ENCODE measurements around the gene TBC1D5. TPM values are rescaled to one million over a fixed set of nuclear protein-coding genes. Genes with fewer than 3 reads are reported as not detected.

Gene TBC1D5
- total RNA-seq, 2 donors from 2014 or later = 46.8 to 71.1 TPM

- H3K36me3 ChIP-seq (replicated peaks in 1 of 2; ENCODE audit: insufficient read depth in 1 of 2, low read depth in 2 of 2) = peaks cover 0 to 2% of the 10 kb centered on the region in 2 donors
- intact Hi-C loops (cut with DNase I) = no loop called here
- no peaks in the 10 kb centered on the region for H3K27me3 ChIP-seq
- 90 to 93% methylated on average over 6 of the region's 6 CpGs for WGBS, 2 donors
- no peaks in the 10 kb centered on the region for H3K9me3 ChIP-seq
- H3K27ac ChIP-seq = no peak overlapping the region
- ATAC-seq (no peak), DNase-seq (no peak)
- no peak overlapping the region for H3K4me3 ChIP-seq
- H3K4me1 ChIP-seq = no peaks in the 10 kb centered on the region
- no peak for TF ChIP-seq CTCF (IDR thresholded peaks at IDR 0.05)
- TF ChIP-seq POLR2A (IDR thresholded peaks at IDR 0.05) = no peak
Observed at GRCh38 chr3:17187589-17188184, 554.7 kb downstream of the TBC1D5 start.

DNA sequence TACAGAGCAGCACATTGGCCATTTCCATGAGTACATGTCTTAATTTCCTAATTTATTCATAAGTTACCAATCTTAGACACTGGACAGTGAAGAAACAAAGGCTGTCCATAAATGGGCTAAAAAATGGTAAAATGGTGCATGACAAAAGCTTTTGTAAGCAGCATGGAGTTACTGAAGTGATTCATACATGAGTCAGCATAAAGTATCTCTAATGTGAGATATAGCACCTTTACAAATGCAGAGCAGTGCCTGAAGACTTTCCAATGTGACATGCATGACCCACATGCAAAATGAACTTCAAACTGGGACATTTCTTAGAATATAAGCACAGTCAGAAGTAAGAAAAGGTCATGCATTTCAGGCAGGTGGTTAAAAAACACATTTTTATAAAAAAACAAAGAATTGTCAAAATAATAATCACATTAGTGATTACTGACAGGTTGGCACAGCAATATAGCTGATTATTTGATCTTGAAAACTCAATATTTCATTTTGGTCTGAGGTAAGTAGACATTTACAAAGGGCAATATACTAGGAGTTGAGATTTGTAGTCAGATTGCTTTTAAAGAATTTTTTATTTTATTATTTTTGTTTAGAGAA is 558.4 kb downstream of the TBC1D5 start:
- no peaks in the 10 kb centered on the region for H3K27me3 ChIP-seq
- H3K4me1 ChIP-seq = no peaks in the 10 kb centered on the region
- peaks cover 0 to 2% of the 10 kb centered on the region in 2 donors for H3K36me3 ChIP-seq (replicated peaks in 1 of 2; ENCODE audit: insufficient read depth in 1 of 2, low read depth in 2 of 2)
- H3K27ac ChIP-seq = no peak overlapping the region
- intact Hi-C loops (cut with DNase I) = no loop called here
- DNase-seq = no peak
- H3K4me3 ChIP-seq = no peak overlapping the region
- no peak for ATAC-seq
- no peak for TF ChIP-seq POLR2A (IDR thresholded peaks at IDR 0.05)
- no peak for TF ChIP-seq CTCF (IDR thresholded peaks at IDR 0.05)
- H3K9me3 ChIP-seq = no peaks in the 10 kb centered on the region

- peaks cover 0 to 2% of the 10 kb centered on the region in 2 donors for H3K36me3 ChIP-seq (replicated peaks in 1 of 2; ENCODE audit: insufficient read depth in 1 of 2, low read depth in 2 of 2)
Observed at GRCh38 chr3:17182166-17182565, 560.3 kb downstream of the TBC1D5 start.

GRCh38 chr3:17181413-17181907 is 561.0 kb downstream of the TBC1D5 start:
- 91 to 95% methylated on average over 2 of the region's 2 CpGs for WGBS, 2 donors
- no peak overlapping the region for H3K4me3 ChIP-seq
- no peaks in the 10 kb centered on the region for H3K27me3 ChIP-seq
- H3K4me1 ChIP-seq = no peaks in the 10 kb centered on the region
- TF ChIP-seq CTCF (IDR thresholded peaks at IDR 0.05) (no peak), POLR2A (IDR thresholded peaks at IDR 0.05) (no peak)
- H3K27ac ChIP-seq = no peak overlapping the region
- DNase-seq (no peak), ATAC-seq (no peak)
- H3K36me3 ChIP-seq (replicated peaks in 1 of 2; ENCODE audit: insufficient read depth in 1 of 2, low read depth in 2 of 2) = peaks cover 0 to 2% of the 10 kb centered on the region in 2 donors
- H3K9me3 ChIP-seq = no peaks in the 10 kb centered on the region
- intact Hi-C loops (cut with DNase I) = no loop called here

More at GRCh38 chr3:17182166-17182565, 560.3 kb downstream of the TBC1D5 start:
- H3K4me3 ChIP-seq = no peak overlapping the region
- DNase-seq (no peak), ATAC-seq (no peak)
- TF ChIP-seq CTCF (IDR thresholded peaks at IDR 0.05) (no peak), POLR2A (IDR thresholded peaks at IDR 0.05) (no peak)
- H3K27me3 ChIP-seq = no peaks in the 10 kb centered on the region
- no peaks in the 10 kb centered on the region for H3K9me3 ChIP-seq
- no peak overlapping the region for H3K27ac ChIP-seq
- intact Hi-C loops (cut with DNase I) = no loop called here
- H3K4me1 ChIP-seq = no peaks in the 10 kb centered on the region
- WGBS, 2 donors = 76 to 82% methylated on average over 5 of the region's 5 CpGs
